Lower leg skin (tissue), 4 donors: ENCODE measurements around the gene ITGA7. TPM values are rescaled to one million over a fixed set of nuclear protein-coding genes. Genes with fewer than 3 reads are reported as not detected.

Experiments
- DNase-seq, 2 donors: peaks; one replicate each; pipeline ENCODE4 v3.0.0-alpha.2; 2019; ENCODE audit warnings: low spot score in 2 of 2
- H3K4me3 ChIP-seq: fragments of 200-600 bp; sonication (generic); 2 replicates; pipeline ENCODE4 v1.5.1; 2017; ENCODE audit warnings: mild to moderate bottlenecking, low read depth; ENCODE audit not compliant: poor library complexity, severe bottlenecking
- POLR2A ChIP-seq, 2 donors: fragments of 450-650 bp; IDR thresholded peaks; one replicate each; pipeline ENCODE4 v1.6.1; 2016 to 2017; ENCODE audit warnings: antibody characterized with exemption in 2 of 2, mild to moderate bottlenecking in 1 of 2, moderate library complexity in 1 of 2
- WGBS, 2 donors: methylation state at CpG; one replicate each; pipeline ENCODE4 v1.1.5; 2018; 5-methylcytosine and 5-hydroxymethylcytosine counted together
- intact Hi-C: fragments of 100-400 bp; cut with DNase I; formaldehyde crosslinking; loops from one replicate; pipeline ENCODE4 v1.15.0; 2023; ENCODE audit warnings: low total_unique reads
- total RNA-seq, 4 donors: library from RNA; depleted of rRNA; stranded (reverse); fragments of >200 nt; gene quantifications; one replicate each; pipeline ENCODE4 v1.1.0, GENCODE V29; 2016
- TF ChIP-seq, protein P1 (sequence below), 3 donors: fragments of 450-650 bp; IDR thresholded peaks; one replicate each; pipeline ENCODE4 v1.5.1; 2016; ENCODE audit warnings: antibody characterized with exemption in 3 of 3, mild to moderate bottlenecking in 3 of 3, moderate library complexity in 2 of 3

Gene ITGA7
- total RNA-seq, 4 donors from 2014 or later, result 11.0 to 20.9 (median 12.8) TPM

DNA sequence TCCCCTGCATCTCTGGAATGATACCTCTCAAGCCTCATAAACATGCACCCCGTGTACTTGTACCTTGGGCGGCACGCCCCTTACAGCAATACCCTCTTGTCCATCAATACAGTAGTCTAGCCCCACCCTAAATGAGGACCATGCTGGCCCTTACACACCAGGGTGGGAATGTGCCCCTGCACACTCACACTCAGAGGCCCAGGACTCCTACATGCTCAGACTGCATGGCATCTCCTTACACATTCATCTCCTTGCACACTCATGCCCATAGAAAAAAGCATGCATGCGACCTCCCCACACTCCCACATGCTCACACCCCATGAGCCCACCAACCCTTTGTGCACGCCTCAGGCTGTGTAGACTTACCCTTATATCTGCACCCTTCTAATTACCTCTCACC is 22.0 kb downstream of the ITGA7 start:
- WGBS, 2 donors, result 92 to 93% methylated on average over 5 of the region's 5 CpGs
- peak in 1 of 2 donors; percentile 37 for DNase-seq
- no peak for TF ChIP-seq POLR2A (IDR thresholded peaks at IDR 0.05)
- TF ChIP-seq, protein P1, sequence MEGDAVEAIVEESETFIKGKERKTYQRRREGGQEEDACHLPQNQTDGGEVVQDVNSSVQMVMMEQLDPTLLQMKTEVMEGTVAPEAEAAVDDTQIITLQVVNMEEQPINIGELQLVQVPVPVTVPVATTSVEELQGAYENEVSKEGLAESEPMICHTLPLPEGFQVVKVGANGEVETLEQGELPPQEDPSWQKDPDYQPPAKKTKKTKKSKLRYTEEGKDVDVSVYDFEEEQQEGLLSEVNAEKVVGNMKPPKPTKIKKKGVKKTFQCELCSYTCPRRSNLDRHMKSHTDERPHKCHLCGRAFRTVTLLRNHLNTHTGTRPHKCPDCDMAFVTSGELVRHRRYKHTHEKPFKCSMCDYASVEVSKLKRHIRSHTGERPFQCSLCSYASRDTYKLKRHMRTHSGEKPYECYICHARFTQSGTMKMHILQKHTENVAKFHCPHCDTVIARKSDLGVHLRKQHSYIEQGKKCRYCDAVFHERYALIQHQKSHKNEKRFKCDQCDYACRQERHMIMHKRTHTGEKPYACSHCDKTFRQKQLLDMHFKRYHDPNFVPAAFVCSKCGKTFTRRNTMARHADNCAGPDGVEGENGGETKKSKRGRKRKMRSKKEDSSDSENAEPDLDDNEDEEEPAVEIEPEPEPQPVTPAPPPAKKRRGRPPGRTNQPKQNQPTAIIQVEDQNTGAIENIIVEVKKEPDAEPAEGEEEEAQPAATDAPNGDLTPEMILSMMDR (IDR thresholded peaks at IDR 0.05), result no peak
- intact Hi-C loops, result no loop called here
- no peak overlapping the region for H3K4me3 ChIP-seq

DNA sequence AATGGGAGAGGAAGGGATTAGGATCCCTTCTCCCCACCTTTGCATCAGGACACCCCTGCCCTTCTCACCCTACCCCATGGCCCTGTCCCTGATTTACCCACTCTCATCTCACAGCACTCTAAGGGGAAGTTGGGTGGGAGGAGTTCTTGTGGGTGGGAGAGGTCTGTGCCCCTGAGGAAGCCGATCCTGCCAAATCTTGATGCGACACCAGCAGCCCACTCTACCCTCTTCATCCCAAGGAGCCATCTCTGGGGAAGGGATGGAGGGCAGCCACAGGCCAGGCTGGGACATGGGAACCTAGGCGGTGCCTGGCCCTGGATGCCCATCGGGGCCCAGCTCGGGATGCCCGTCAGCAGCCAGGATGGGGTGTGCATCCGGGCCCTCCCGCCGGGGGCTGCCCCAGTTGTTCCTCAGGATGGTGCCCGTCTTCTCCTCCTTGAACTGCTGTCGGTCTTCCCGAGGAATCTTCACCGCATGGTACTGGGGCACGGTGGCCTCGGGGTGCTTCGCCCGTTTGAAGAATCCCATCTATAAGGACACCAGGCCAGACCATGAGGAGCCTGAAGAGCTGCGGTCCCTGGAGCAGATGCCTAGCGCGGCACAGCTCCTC is 22.8 kb downstream of the ITGA7 start:
- 92 to 93% methylated on average over 20 of the region's 20 CpGs for WGBS, 2 donors
- intact Hi-C loops, result no loop called here
- no peak overlapping the region for H3K4me3 ChIP-seq
- TF ChIP-seq, protein P1 (IDR thresholded peaks at IDR 0.05), result no peak
- TF ChIP-seq POLR2A (IDR thresholded peaks at IDR 0.05), result no peak
- peak in 1 of 2 donors; percentile 78 for DNase-seq

DNA sequence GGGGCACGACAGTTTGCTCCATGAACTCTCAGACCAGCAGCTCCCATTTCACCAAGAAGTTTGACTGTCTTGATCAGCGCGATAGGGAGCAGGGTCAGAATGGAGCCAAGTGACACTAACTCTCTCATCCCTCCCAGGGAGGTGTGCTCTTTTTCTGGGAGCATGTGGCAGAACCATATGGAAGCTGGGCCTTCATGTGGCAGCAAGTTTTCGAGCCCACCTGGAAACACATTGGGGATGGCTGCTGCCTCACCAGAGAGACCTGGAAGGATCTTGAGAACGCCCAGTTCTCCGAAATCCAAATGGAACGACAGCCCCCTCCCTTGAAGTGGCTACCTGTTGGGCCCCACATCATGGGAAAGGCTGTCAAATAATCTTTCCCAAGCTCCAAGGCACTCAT is 24.0 kb downstream of the ITGA7 start:
- 84 to 90% methylated on average over 7 of the region's 7 CpGs for WGBS, 2 donors
- peak in 1 of 2 donors; percentile 45 for DNase-seq
- intact Hi-C loops, result no loop called here
- no peak for TF ChIP-seq POLR2A (IDR thresholded peaks at IDR 0.05)
- TF ChIP-seq, protein P1 (IDR thresholded peaks at IDR 0.05), result no peak
- H3K4me3 ChIP-seq, result no peak overlapping the region

DNA sequence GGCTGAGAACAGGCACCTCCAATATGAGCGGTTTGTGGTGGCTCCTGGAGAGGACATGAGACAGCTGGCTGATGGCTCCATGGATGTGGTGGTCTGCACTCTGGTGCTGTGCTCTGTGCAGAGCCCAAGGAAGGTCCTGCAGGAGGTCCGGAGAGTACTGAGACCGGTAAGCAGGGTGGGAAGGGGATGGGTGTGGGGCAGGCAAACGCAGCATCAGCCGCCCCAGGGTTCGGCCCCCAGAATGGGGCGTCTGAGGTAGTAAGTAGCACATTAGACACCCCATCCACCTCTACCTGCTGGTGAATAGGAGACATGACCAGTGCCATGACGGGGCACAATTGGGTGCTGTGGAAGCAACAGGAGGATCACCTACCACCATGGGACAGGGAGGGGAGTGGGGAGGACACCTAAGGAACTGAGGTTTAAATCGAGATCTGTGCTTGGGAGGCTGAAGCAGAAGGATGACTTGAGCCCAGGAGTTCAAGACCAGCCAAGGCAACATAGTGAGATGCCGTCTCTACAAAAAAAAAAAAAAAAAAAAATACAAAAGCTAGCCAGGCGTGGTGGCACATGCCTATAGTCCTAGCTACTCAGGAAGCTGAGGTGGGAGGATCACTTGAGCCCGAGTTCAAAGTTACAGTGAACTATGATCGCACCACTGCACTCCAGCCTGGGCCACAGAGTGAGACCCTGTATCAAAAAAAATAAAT is 25.5 kb downstream of the ITGA7 start:
- no peak for TF ChIP-seq POLR2A (IDR thresholded peaks at IDR 0.05)
- TF ChIP-seq, protein P1 (IDR thresholded peaks at IDR 0.05), result no peak
- peak in 1 of 2 donors; percentile 67 for DNase-seq
- intact Hi-C loops, result no loop called here
- 83 to 87% methylated on average over 13 of the region's 13 CpGs for WGBS, 2 donors
- no peak overlapping the region for H3K4me3 ChIP-seq

DNA sequence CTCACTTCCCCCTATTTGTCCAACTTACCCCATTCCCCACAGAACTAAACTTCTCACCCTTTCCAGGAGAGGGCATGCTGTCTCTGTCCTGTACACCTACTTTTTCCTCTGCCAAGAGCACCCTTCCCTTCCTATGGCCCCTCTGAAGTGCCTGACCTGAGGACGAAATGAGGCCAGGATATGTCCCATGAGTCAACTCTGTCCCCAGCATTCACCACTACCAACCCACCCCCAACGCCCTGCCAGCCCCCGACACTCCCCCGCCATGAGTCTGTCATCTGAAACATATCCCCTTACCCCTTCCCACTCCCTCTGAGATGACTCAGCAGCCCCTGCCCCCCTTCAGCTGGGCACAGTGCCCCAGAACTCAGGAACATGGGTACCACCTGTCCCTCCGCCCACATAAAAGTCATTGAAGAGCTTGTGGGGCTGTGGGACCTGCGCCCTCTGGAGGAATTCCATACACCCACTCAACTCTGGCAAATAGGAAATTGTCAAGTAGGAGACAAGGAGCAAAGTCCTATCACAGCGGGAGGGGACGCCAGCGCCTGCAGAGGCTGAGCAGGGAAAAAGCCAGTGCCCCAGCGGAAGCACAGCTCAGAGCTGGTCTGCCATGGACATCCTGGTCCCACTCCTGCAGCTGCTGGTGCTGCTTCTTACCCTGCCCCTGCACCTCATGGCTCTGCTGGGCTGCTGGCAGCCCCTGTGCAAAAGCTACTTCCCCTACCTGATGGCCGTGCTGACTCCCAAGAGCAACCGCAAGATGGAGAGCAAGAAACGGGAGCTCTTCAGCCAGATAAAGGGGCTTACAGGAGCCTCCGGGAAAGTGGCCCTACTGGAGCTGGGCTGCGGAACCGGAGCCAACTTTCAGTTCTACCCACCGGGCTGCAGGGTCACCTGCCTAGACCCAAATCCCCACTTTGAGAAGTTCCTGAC is 26.3 kb downstream of the ITGA7 start:
- 19 to 23% methylated on average over 16 to 17 of the region's 17 CpGs for WGBS, 2 donors
- no peak overlapping the region for H3K4me3 ChIP-seq
- peak in 1 of 2 donors; percentile 84 for DNase-seq
- intact Hi-C loops, result no loop called here
- TF ChIP-seq POLR2A (IDR thresholded peaks at IDR 0.05), result no peak
- TF ChIP-seq, protein P1 (IDR thresholded peaks at IDR 0.05), result no peak
